Measurements from ENCODE around the gene ANKS1A. TPM values are rescaled to one million over a fixed set of nuclear protein-coding genes. Genes with fewer than 3 reads are reported as not detected.

ANKS1A gene
- total RNA-seq, 1 experiment from 2014 or later, result 26.5 TPM

DNA sequence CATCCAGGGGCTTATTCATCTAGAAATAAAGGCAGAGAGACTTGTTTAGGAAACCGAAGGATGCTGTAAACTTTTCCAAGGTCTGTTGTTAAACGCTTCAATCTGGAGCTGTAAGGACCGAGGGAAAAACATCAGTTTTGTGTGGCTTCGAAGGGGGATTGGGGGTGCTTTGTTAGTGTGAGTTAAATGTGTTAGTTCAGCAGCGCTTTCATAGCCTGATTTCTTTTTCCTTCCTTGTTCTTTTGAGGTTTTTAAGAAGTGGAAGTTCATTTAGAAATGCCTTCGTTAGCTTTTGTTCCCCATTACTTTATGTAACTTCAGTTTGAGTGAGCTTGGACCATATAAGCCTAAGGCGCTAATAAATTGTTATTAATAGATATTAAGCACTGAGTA is 1.5 kb downstream of the ANKS1A start:
- Mint-ChIP-seq H3K4me1 (peaks cover 26 to 27% of the 10 kb centered on the region in 2 experiments), H3K27me3 (ENCODE audit: low read depth) (no peaks in the 10 kb centered on the region), H3K36me3 (ENCODE audit: insufficient read depth in 1 of 3, low read depth in 3 of 3) (peaks cover under 1 to 8% (median 4%) of the 10 kb centered on the region in 3 experiments; a peak in 6 of 7 replicates), H3K9me3 (peaks cover 0 to 4% of the 10 kb centered on the region in 2 experiments; a peak in 1 of 5 replicates), H3K27ac (peak overlapping the region in 1 of 3 experiments; percentile 54; a peak in 1 of 7 replicates), H3K4me3 (peak overlapping the region; percentile 99 to 100)
- Histone ChIP-seq H3K9ac (ENCODE audit: extremely low read depth, insufficient read length, low read length) (no peak overlapping the region), H2BK15ac (ENCODE audit: low read depth, low read length) (no peak overlapping the region), H3K27ac (ENCODE audit: insufficient read length, low read depth, low read length) (no peak overlapping the region), H3K79me1 (ENCODE audit: insufficient read depth, low read depth, low read length, poor library complexity, severe bottlenecking) (peaks cover 3% of the 10 kb centered on the region), H3K14ac (ENCODE audit: insufficient read depth, low read length) (no peak overlapping the region), H3K23me2 (ENCODE audit: insufficient read length, low read depth, low read length, poor library complexity, severe bottlenecking) (peaks cover 13% of the 10 kb centered on the region), H3K4ac (ENCODE audit: low read depth, low read length) (no peak overlapping the region), H3K4me2 (ENCODE audit: insufficient read depth, insufficient read length, low read length) (no peak overlapping the region), H2BK120ac (ENCODE audit: low read depth, low read length, poor library complexity, severe bottlenecking) (no peak overlapping the region), H2BK5ac (ENCODE audit: insufficient read length, low read length) (no peak overlapping the region), H3K18ac (ENCODE audit: insufficient read length, low read depth, low read length) (no peak overlapping the region), H2AK5ac (ENCODE audit: insufficient read length, low read length) (no peak overlapping the region), H2AFZ (ENCODE audit: low read length) (no peak overlapping the region), H3K56ac (ENCODE audit: insufficient read length, low read depth, low read length) (no peak overlapping the region), H3K9me3 (ENCODE audit: control insufficient read depth, low read depth, low read length) (no peaks in the 10 kb centered on the region), H2BK20ac (ENCODE audit: low read depth, low read length, poor library complexity, severe bottlenecking) (no peak overlapping the region), H4K91ac (ENCODE audit: insufficient read length, low read depth, low read length) (no peak overlapping the region), H4K8ac (replicated peaks; ENCODE audit: insufficient read length, low read depth, low read length) (no peak overlapping the region), H3K27me3 (ENCODE audit: insufficient read depth, low read length) (no peaks in the 10 kb centered on the region), H4K5ac (ENCODE audit: insufficient read length, low read depth, low read length) (no peak overlapping the region), H3K4me1 (ENCODE audit: insufficient read depth, low read length) (no peaks in the 10 kb centered on the region), H2BK12ac (ENCODE audit: insufficient read length, low read depth, low read length) (no peak overlapping the region), H3K23ac (ENCODE audit: insufficient read length, low read depth, low read length) (no peak overlapping the region), H4K20me1 (ENCODE audit: control insufficient read depth, insufficient read depth, insufficient read length) (no peaks in the 10 kb centered on the region), H3T11ph (ENCODE audit: low read length) (no peak overlapping the region), H3K79me2 (ENCODE audit: insufficient read depth, low read length) (peaks cover 8% of the 10 kb centered on the region; the same call in 1 of the 2 replicates)
- TF ChIP-seq, protein P1, sequence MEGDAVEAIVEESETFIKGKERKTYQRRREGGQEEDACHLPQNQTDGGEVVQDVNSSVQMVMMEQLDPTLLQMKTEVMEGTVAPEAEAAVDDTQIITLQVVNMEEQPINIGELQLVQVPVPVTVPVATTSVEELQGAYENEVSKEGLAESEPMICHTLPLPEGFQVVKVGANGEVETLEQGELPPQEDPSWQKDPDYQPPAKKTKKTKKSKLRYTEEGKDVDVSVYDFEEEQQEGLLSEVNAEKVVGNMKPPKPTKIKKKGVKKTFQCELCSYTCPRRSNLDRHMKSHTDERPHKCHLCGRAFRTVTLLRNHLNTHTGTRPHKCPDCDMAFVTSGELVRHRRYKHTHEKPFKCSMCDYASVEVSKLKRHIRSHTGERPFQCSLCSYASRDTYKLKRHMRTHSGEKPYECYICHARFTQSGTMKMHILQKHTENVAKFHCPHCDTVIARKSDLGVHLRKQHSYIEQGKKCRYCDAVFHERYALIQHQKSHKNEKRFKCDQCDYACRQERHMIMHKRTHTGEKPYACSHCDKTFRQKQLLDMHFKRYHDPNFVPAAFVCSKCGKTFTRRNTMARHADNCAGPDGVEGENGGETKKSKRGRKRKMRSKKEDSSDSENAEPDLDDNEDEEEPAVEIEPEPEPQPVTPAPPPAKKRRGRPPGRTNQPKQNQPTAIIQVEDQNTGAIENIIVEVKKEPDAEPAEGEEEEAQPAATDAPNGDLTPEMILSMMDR (conservative IDR thresholded peaks at IDR 0.05), result no peak
- no CpG with 5 or more reads among the region's 7 CpGs for WGBS (ENCODE audit: extremely low coverage, insufficient read length, low lambda C conversion rate)
- no peak for DNase-seq

Measured in H9 (cell line).